Astrocyte of the spinal cord (primary cell): Measurements from ENCODE around the gene GAS6.
A peak's percentile ranks its signal among the peaks of the same experiment; 100 is the strongest.

ENCODE experiments used
- DNase-seq: peaks from one replicate; pipeline ENCODE4 v3.0.0; 2011; ENCODE audit warnings: low read depth, low spot score
- H3K4me3 ChIP-seq: 2 replicates; pipeline ENCODE4 v1.5.1; 2011; ENCODE audit warnings: low read depth, mild to moderate bottlenecking, low read length, moderate library complexity
- in situ Hi-C: cut with HindIII; loops from 2 replicates; pipeline ENCODE4 v1.10.0; 2017; ENCODE audit warnings: low sequenced_read_pairs
- TF ChIP-seq, protein P1 (sequence below): IDR thresholded peaks from 2 replicates; pipeline ENCODE4 v1.5.1; 2012; ENCODE audit warnings: low read depth, mild to moderate bottlenecking, low read length, inconsistent platforms

Gene GAS6

DNA sequence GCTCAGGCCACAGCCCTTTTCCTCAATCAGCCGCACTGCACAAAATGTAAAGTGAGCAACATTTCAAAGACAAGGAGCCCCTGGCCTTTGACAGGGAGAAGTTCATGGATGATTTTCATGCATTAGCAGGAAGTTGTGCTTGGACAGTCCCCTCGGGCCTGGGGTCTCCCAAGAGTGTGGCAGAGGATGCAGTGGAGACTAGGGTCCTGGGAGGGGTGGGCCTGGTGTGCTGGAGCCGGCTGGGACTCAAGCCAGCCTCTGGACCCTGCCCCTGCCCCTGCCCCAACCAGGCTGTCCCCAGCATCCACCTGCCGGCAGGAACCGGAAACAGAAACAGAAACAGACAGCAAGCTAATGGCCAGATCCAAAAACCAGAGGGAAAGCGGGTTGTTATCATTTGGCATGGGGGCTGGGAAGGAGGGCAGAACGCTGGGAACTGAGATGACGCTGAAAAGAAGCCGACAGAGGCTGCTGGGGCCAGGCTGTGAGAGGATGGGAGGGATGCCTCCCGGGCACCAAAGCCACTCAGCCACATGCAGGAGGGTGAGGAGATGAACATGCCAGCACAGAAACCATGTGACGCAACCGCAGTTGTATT lies 2.3 kb downstream of the GAS6 start:
- no peak overlapping the region for H3K4me3 ChIP-seq
- no peak for DNase-seq
- TF ChIP-seq, protein P1, sequence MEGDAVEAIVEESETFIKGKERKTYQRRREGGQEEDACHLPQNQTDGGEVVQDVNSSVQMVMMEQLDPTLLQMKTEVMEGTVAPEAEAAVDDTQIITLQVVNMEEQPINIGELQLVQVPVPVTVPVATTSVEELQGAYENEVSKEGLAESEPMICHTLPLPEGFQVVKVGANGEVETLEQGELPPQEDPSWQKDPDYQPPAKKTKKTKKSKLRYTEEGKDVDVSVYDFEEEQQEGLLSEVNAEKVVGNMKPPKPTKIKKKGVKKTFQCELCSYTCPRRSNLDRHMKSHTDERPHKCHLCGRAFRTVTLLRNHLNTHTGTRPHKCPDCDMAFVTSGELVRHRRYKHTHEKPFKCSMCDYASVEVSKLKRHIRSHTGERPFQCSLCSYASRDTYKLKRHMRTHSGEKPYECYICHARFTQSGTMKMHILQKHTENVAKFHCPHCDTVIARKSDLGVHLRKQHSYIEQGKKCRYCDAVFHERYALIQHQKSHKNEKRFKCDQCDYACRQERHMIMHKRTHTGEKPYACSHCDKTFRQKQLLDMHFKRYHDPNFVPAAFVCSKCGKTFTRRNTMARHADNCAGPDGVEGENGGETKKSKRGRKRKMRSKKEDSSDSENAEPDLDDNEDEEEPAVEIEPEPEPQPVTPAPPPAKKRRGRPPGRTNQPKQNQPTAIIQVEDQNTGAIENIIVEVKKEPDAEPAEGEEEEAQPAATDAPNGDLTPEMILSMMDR = no peak
- in situ Hi-C loops = no loop called here

DNA sequence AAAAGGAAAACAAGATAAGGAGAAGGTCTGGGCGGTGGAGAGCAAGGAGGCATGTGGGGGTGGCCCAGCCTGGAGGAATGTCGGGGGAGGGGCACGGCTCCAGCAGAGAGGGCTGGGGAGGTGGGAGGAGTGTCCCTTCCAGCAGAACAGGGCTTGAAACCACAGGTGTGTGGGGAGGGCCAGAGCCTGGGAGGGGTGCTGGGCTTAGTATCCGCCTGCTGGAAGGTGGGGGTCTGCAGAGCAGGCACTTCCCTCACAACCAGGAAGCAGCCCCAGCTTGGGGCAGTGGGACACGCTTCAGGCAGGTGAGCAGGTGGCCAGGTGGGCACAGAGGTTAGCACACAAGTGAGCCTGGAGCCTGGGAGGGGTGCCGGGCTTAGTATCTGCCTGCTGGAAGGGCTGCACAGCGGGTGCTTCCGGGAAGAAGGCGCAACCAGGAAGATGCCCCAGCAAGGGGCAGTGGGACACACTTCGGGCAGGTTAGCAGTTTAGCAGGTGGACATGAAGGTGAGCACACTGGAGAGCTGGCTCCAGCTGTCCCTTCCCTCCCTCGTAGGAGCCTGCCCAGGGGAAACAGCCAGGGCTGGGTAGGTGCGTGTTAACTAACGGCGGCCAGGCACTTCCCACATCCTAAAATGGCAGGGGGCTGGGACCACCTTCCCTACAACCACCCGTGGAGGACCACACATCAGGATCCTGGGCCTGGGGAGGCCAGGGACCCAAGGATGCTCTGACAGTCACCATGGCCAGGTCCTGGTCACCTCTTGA lies 3.0 kb downstream of the GAS6 start:
- in situ Hi-C loops = no loop called here
- no peak for DNase-seq
- TF ChIP-seq, protein P1 = no peak
- no peak overlapping the region for H3K4me3 ChIP-seq

DNA sequence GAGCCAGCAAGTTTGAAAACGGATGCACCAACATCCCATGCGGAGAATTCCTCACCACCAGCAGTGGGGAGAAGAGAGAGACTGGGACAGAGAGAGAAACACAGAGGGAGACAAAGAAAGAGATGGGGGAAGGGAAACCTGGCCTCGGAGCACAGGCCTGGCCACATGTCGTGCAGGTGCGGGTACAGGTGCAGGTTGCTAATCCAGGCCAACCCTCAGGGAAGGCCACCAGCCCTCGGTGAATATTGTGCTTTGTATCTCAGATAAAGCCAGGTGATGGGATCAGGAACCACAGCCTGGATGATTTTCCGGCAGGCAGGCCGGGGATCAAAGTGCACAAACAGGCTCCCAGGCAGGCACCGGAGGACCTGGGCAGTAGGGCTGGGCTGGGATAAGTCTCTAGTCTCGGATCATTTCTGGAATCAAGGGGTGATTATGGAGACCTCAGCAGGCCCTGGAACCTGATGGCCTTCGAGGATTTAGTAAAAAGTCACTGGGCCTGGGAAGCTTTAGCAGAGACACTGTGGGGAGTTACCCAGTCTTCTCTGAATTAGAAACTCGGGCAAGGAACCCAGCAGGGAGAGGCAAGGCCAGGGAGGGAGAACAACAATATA lies 3.7 kb downstream of the GAS6 start:
- no peak for DNase-seq
- in situ Hi-C loops = no loop called here
- TF ChIP-seq, protein P1 = no peak
- no peak overlapping the region for H3K4me3 ChIP-seq

DNA sequence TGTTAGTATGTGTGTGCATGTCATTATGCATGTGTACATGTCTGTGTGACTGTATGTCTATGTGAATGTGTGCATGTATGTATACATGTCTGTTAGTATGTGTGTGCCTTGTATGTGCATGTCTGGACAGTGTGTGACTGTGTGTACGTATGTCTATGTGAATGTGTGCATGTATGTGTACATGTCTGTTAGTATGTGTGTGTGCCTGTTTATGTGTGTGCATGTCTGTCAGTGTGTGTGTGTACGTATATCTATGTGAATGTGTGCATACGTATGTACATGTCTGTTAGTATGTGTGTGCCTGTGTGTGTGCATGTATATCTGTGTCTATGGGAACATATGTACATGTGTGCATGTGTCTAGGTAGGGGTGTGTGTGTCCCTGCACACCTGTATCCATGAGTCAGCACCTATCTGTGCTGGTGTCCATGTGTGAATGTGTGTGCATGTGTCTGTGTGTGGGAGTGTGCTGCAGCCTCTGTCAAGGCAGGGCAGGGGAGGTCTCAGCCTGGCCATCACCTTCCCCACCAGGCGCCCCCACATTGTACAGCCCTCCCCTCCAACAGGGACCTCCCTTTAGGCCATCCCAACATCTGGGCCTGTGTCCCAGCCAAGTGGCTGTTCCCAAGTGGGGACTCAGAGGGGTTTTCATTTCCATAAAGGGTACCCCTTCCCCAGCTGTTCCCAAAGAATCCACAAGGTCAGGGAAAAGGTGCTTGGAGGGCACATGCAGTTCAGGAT lies 4.4 kb downstream of the GAS6 start:
- DNase-seq = no peak
- TF ChIP-seq, protein P1 = no peak
- in situ Hi-C loops = no loop called here
- no peak overlapping the region for H3K4me3 ChIP-seq

DNA sequence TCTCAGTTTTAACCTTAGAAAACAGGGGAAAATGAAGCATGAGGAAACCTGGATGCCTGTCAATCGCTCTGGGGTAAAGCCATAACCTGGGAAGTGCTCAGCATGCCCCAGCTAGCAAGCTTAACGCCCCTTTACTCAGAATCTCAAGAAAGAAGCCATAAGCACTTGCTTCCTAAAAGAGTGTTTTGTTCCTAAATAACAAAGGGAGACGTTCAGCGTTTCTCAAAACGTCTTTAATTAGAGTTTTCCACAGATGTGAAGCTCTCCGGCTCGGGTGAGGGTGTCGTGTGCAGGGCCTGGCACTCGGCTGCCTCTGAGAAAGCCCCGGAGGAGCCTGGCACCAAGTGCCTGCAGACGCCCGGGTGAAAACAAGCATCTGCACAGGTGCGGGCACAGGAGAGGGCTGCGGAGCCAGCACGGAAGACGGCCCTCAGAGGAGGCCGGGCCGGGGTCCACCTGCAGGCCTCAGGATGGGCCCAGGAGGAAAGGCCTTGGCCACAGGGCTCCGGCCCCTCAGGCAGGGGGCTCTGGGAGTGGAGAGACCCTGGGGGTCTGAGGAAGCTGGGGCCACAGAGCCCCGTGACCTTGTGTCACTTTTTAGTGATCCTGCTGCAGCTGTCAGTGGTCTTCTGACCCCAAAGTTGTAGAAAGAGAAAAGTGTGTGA lies 6.2 kb downstream of the GAS6 start:
- TF ChIP-seq, protein P1 = no peak
- no peak for DNase-seq
- in situ Hi-C loops = no loop called here
- H3K4me3 ChIP-seq = no peak overlapping the region

DNA sequence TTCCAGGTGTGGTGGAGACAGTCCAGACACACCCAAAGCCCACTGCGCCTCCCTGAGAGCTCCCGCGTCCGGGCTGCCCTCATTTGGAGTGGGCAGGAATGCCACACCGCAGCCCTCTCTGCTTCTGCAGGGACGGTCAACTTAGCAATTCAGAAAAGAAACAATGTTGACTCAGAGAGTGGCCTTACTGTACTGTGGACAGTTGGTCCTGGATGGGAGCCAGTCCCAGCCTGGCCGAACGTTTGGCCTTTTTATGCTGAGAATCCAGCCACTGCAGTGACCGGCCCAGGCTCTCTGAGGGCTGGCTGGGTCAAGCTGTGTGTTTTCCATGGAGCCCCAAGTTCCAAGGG lies 7.2 kb downstream of the GAS6 start:
- peak; percentile 65 for DNase-seq
- TF ChIP-seq, protein P1 = no peak
- no peak overlapping the region for H3K4me3 ChIP-seq
- in situ Hi-C loops = no loop called here
